HepG2 (cell line): ENCODE results near the gene MIS18BP1. TPM values are rescaled to one million over a fixed set of nuclear protein-coding genes. Genes with fewer than 3 reads are reported as not detected.

Experiments
- FOXA1 ChIP-seq, 2 experiments: fragments of 450-650 bp in 1 of 2; sonication (generic) in 1 of 2; formaldehyde crosslinking in 1 of 2; IDR thresholded peaks; 2 replicates each; pipeline versions ENCODE4 v1.4.0 to v1.6.1; 2016 to 2020; ENCODE audit warnings: missing genetic modification reagents in 1 of 2
- IKZF4 ChIP-seq: sonication (generic); formaldehyde crosslinking; IDR thresholded peaks from 2 replicates; pipeline ENCODE4 v1.5.1; 2020; ENCODE audit warnings: borderline replicate concordance, mild to moderate bottlenecking, low read depth, missing genetic modification reagents; ENCODE audit errors: not compliant biosample characterization
- IRX3 ChIP-seq: sonication (generic); formaldehyde crosslinking; IDR thresholded peaks from 2 replicates; pipeline ENCODE4 v1.8.1; 2023; ENCODE audit warnings: mild to moderate bottlenecking, low read depth, missing genetic modification reagents, borderline replicate concordance
- JUN ChIP-seq: sonication (generic); formaldehyde crosslinking; IDR thresholded peaks from 2 replicates; pipeline ENCODE4 v1.4.0; 2020; ENCODE audit warnings: mild to moderate bottlenecking, missing genetic modification reagents
- KDM1A ChIP-seq: IDR thresholded peaks from 2 replicates; pipeline ENCODE4 v1.6.1; 2016; ENCODE audit warnings: missing compliant biosample characterization
- KDM4B ChIP-seq: sonication (generic); formaldehyde crosslinking; IDR thresholded peaks from 2 replicates; pipeline ENCODE4 v1.4.0; 2020; ENCODE audit warnings: missing genetic modification reagents
- MBD4 ChIP-seq: IDR thresholded peaks from 2 replicates; pipeline ENCODE4 v1.6.1; 2012; ENCODE audit warnings: low read length, inconsistent platforms, borderline replicate concordance
- NFKBIZ ChIP-seq: IDR thresholded peaks from 2 replicates; pipeline ENCODE4 v1.6.1; 2018; ENCODE audit warnings: missing genetic modification reagents, missing compliant biosample characterization
- STAT5B ChIP-seq: sonication (generic); formaldehyde crosslinking; IDR thresholded peaks from 2 replicates; pipeline ENCODE4 v1.4.0; 2020; ENCODE audit warnings: missing genetic modification reagents
- TBL1XR1 ChIP-seq: fragments of 150-350 bp; IDR thresholded peaks from 2 replicates; pipeline ENCODE4 v1.6.1; 2014; ENCODE audit warnings: borderline replicate concordance, low read length; ENCODE audit not compliant: partially characterized antibody
- TBP ChIP-seq: sonication (generic); formaldehyde crosslinking; IDR thresholded peaks from 2 replicates; pipeline ENCODE4 v1.5.0; 2020; ENCODE audit warnings: missing genetic modification reagents
- THYN1 ChIP-seq: sonication (generic); formaldehyde crosslinking; IDR thresholded peaks from 2 replicates; pipeline ENCODE4 v1.8.1; 2023; ENCODE audit warnings: low read depth, mild to moderate bottlenecking, moderate library complexity, missing genetic modification reagents, borderline replicate concordance
- ZFP41 ChIP-seq: sonication (generic); formaldehyde crosslinking; IDR thresholded peaks from 2 replicates; pipeline ENCODE4 v1.4.0; 2020; ENCODE audit warnings: mild to moderate bottlenecking, missing genetic modification reagents, borderline replicate concordance
- ZNF224 ChIP-seq: sonication (generic); formaldehyde crosslinking; IDR thresholded peaks from 2 replicates; pipeline ENCODE4 v1.5.0; 2020; ENCODE audit warnings: mild to moderate bottlenecking, missing genetic modification reagents
- ZNF282 ChIP-seq: fragments of 450-650 bp; IDR thresholded peaks from 2 replicates; pipeline ENCODE4 v1.6.1; 2018; ENCODE audit not compliant: partially characterized antibody
- ZNF446 ChIP-seq: sonication (generic); formaldehyde crosslinking; IDR thresholded peaks from 2 replicates; pipeline ENCODE4 v1.5.0; 2020; ENCODE audit warnings: mild to moderate bottlenecking, missing genetic modification reagents
- ZNF510 ChIP-seq: sonication (generic); formaldehyde crosslinking; IDR thresholded peaks from 2 replicates; pipeline ENCODE4 v1.4.0; 2020; ENCODE audit warnings: low read depth, mild to moderate bottlenecking, missing genetic modification reagents
- ZNF546 ChIP-seq: sonication (generic); formaldehyde crosslinking; conservative IDR thresholded peaks from 2 replicates; pipeline ENCODE4 v1.8.1; 2023; ENCODE audit warnings: mild to moderate bottlenecking, missing genetic modification reagents
- ZNF678 ChIP-seq: sonication (generic); formaldehyde crosslinking; IDR thresholded peaks from 2 replicates; pipeline ENCODE4 v1.4.0; 2020; ENCODE audit warnings: mild to moderate bottlenecking, missing genetic modification reagents
- polyA plus RNA-seq, 8 experiments: library from polyadenylated mRNA; depleted of rRNA in 3 of 8; stranded (reverse) in 7 of 8; unstranded in 1 of 8; fragments of >200 nt; fragmentation: Illumina TruSeq in 4 of 8; extraction: Trizol in 4 of 8; gene quantifications; 2 replicates each; pipeline versions ENCODE4 v1.2.1 to v1.2.3, GENCODE V29; 2011 to 2016; ENCODE audit warnings: low read depth in 4 of 8, missing spikeins in 1 of 8, mixed read lengths in 1 of 8; ENCODE audit not compliant: insufficient read depth in 1 of 8
- total RNA-seq, 5 experiments: library from RNA; depleted of rRNA; stranded (reverse); fragments of >200 nt; fragmentation: Illumina TruSeq; extraction: Trizol; gene quantifications; 2 replicates each; pipeline ENCODE4 v1.2.3, GENCODE V29; 2016; ENCODE audit warnings: low read depth in 1 of 5
- TF ChIP-seq, protein P1 (sequence below): IDR thresholded peaks from 2 replicates; pipeline ENCODE4 v1.6.1; 2016; ENCODE audit warnings: low read depth, missing genetic modification reagents, missing compliant biosample characterization
- TF ChIP-seq, protein P2 (sequence below): sonication (generic); formaldehyde crosslinking; IDR thresholded peaks from 2 replicates; pipeline ENCODE4 v1.8.0; 2022; ENCODE audit warnings: mild to moderate bottlenecking, missing genetic modification reagents
- TF ChIP-seq, protein P3 (sequence below): sonication (generic); formaldehyde crosslinking; IDR thresholded peaks from 2 replicates; pipeline ENCODE4 v1.5.1; 2020; ENCODE audit warnings: mild to moderate bottlenecking, missing genetic modification reagents, moderate library complexity

MIS18BP1 gene
- total and polyA plus RNA-seq, 2 of the 13 experiments (the other 11 are each of a cell fraction or from before 2014, with no cell fraction given), result 9.5 to 36.4 TPM

DNA sequence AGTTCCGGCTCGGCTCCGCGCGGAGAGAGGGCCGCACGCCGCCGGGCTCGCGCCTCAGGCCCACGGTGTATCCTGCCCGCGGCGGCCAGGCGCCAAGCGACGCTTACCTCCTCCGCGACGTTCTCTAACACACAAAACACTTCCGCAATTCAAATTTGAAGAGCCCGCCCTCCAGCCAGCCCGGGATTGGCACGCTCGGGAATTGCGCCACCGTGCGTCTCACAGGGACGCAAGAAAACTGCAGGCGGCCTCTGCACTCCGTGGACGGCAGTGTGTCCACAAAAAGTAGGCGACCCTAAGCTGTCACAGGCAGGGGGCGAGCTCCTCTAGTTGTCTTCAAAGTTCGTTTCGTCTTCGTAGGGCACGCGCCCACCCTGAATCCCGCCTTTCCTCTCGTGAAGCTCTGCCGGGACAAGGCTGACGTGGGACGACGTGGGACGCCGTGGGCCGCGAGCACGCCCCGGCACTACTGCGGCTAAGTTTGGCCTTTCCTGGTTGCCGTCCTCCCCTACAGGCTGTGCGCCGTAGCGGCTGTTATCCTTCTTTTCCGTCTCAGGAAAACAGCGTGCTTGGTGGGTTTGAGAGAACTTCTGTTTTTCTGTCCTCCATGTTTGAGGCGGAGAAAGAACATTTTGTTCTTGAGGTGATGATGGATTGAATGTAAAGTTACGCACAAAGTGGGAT lies at the start of gene MIS18BP1 (continued):
- TF ChIP-seq, protein P1, sequence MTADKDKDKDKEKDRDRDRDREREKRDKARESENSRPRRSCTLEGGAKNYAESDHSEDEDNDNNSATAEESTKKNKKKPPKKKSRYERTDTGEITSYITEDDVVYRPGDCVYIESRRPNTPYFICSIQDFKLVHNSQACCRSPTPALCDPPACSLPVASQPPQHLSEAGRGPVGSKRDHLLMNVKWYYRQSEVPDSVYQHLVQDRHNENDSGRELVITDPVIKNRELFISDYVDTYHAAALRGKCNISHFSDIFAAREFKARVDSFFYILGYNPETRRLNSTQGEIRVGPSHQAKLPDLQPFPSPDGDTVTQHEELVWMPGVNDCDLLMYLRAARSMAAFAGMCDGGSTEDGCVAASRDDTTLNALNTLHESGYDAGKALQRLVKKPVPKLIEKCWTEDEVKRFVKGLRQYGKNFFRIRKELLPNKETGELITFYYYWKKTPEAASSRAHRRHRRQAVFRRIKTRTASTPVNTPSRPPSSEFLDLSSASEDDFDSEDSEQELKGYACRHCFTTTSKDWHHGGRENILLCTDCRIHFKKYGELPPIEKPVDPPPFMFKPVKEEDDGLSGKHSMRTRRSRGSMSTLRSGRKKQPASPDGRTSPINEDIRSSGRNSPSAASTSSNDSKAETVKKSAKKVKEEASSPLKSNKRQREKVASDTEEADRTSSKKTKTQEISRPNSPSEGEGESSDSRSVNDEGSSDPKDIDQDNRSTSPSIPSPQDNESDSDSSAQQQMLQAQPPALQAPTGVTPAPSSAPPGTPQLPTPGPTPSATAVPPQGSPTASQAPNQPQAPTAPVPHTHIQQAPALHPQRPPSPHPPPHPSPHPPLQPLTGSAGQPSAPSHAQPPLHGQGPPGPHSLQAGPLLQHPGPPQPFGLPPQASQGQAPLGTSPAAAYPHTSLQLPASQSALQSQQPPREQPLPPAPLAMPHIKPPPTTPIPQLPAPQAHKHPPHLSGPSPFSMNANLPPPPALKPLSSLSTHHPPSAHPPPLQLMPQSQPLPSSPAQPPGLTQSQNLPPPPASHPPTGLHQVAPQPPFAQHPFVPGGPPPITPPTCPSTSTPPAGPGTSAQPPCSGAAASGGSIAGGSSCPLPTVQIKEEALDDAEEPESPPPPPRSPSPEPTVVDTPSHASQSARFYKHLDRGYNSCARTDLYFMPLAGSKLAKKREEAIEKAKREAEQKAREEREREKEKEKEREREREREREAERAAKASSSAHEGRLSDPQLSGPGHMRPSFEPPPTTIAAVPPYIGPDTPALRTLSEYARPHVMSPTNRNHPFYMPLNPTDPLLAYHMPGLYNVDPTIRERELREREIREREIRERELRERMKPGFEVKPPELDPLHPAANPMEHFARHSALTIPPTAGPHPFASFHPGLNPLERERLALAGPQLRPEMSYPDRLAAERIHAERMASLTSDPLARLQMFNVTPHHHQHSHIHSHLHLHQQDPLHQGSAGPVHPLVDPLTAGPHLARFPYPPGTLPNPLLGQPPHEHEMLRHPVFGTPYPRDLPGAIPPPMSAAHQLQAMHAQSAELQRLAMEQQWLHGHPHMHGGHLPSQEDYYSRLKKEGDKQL (CRISPR knock-in tag), result no peak; the same call in 1 of the 2 replicates
- TF ChIP-seq ZFP41 (CRISPR knock-in tag), result no peak
- peak; percentile 68 for TF ChIP-seq ZNF678 (CRISPR knock-in tag)
- TF ChIP-seq, protein P2, sequence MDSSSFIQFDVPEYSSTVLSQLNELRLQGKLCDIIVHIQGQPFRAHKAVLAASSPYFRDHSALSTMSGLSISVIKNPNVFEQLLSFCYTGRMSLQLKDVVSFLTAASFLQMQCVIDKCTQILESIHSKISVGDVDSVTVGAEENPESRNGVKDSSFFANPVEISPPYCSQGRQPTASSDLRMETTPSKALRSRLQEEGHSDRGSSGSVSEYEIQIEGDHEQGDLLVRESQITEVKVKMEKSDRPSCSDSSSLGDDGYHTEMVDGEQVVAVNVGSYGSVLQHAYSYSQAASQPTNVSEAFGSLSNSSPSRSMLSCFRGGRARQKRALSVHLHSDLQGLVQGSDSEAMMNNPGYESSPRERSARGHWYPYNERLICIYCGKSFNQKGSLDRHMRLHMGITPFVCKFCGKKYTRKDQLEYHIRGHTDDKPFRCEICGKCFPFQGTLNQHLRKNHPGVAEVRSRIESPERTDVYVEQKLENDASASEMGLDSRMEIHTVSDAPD (CRISPR knock-in tag), result peak; percentile 88
- 0 out of 2 replicates have a peak, but pooled peaks have one; percentile 41 for TF ChIP-seq MBD4
- no peak for TF ChIP-seq FOXA1 (IDR thresholded peaks at IDR 0.05)
- TF ChIP-seq FOXA1 (CRISPR knock-in tag; IDR thresholded peaks at IDR 0.05), result no peak; the same call in 1 of the 2 replicates
- TF ChIP-seq ZNF224 (CRISPR knock-in tag), result peak; percentile 90; the same call in 1 of the 2 replicates
- no peak for TF ChIP-seq ZNF510 (CRISPR knock-in tag)
- no peak; the same call in 1 of the 2 replicates for TF ChIP-seq STAT5B (CRISPR knock-in tag)
- TF ChIP-seq THYN1 (CRISPR knock-in tag), result peak; percentile 86; the same call in 1 of the 2 replicates
- TF ChIP-seq KDM4B (CRISPR knock-in tag), result peak; percentile 57; the same call in 1 of the 2 replicates
- TF ChIP-seq ZNF282, result no peak
- TF ChIP-seq, protein P3, sequence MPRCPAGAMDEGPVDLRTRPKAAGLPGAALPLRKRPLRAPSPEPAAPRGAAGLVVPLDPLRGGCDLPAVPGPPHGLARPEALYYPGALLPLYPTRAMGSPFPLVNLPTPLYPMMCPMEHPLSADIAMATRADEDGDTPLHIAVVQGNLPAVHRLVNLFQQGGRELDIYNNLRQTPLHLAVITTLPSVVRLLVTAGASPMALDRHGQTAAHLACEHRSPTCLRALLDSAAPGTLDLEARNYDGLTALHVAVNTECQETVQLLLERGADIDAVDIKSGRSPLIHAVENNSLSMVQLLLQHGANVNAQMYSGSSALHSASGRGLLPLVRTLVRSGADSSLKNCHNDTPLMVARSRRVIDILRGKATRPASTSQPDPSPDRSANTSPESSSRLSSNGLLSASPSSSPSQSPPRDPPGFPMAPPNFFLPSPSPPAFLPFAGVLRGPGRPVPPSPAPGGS (CRISPR knock-in tag), result peak; percentile 64; the same call in 1 of the 2 replicates
- TF ChIP-seq IKZF4 (CRISPR knock-in tag), result no peak
- TF ChIP-seq KDM1A (CRISPR knock-in tag), result peak; percentile 59; the same call in 1 of the 2 replicates
- no peak for TF ChIP-seq TBL1XR1
- TF ChIP-seq NFKBIZ (CRISPR knock-in tag), result 0 out of 2 replicates have a peak, but pooled peaks have one; percentile 50
- TF ChIP-seq ZNF546 (CRISPR knock-in tag), result peak; percentile 93
- peak; percentile 97 for TF ChIP-seq ZNF446
- no peak for TF ChIP-seq TBP (CRISPR knock-in tag)
- TF ChIP-seq IRX3, result peak; percentile 99
- peak; percentile 69; the same call in 1 of the 2 replicates for TF ChIP-seq JUN (CRISPR knock-in tag)
